Right lobe of liver (tissue), 6 donors: ENCODE measurements around the gene SLC25A44. TPM values are rescaled to one million over a fixed set of nuclear protein-coding genes. Genes with fewer than 3 reads are reported as not detected.

Experiments used
- ATAC-seq, 4 donors: fragments of 200-7000 bp; cut with Tn5 transposase; one replicate each; pipeline ENCODE4 v1.9.1; 2020; ENCODE audit warnings: mild to moderate bottlenecking in 4 of 4, moderate library complexity in 4 of 4
- DNase-seq, 3 donors: peaks; one replicate each; pipeline ENCODE4 v3.0.0-alpha.2; 2020
- H3K27ac ChIP-seq, 3 donors: fragments of 200-600 bp; one replicate each; pipeline ENCODE4 v1.8.0; 2022
- H3K27me3 ChIP-seq, 2 donors: fragments of 200-600 bp; one replicate each; pipeline ENCODE4 v1.8.0; 2022
- H3K36me3 ChIP-seq, 4 donors: fragments of 200-600 bp; sonication (generic) in 1 of 4; one replicate each; pipeline versions ENCODE4 v1.5.1 to v1.8.0; 2017 to 2022; ENCODE audit warnings: control low read depth in 1 of 4
- H3K4me1 ChIP-seq, 4 donors: fragments of 200-600 bp; sonication (generic) in 1 of 4; one replicate each; pipeline versions ENCODE4 v1.5.1 to v1.8.0; 2017 to 2022; ENCODE audit warnings: control low read depth in 1 of 4
- H3K4me3 ChIP-seq, 3 donors: fragments of 200-600 bp; one replicate each; pipeline ENCODE4 v1.8.0; 2022
- H3K9me3 ChIP-seq, 4 donors: fragments of 200-600 bp; sonication (generic) in 1 of 4; one replicate each; pipeline versions ENCODE4 v1.5.1 to v1.8.0; 2017 to 2022; ENCODE audit warnings: control low read depth in 1 of 4
- POLR2A ChIP-seq: fragments of 450-650 bp; IDR thresholded peaks from one replicate; pipeline ENCODE4 v1.6.1; 2017; ENCODE audit warnings: antibody characterized with exemption, mild to moderate bottlenecking
- WGBS: methylation state at CpG from one replicate; pipeline ENCODE4 v1.1.6; 2018; ENCODE audit warnings: low coverage, low lambda C conversion rate; ENCODE audit not compliant: insufficient coverage; ENCODE audit errors: missing lambda C conversion rate; 5-methylcytosine and 5-hydroxymethylcytosine counted together
- intact Hi-C, 2 donors: fragments of 100-400 bp; cut with DNase I; formaldehyde crosslinking; loops; one replicate each; pipeline versions ENCODE4 v1.11.2 to v1.14.1; 2022
- total RNA-seq, 6 experiments: library from RNA; depleted of rRNA in 2 of 6; stranded (reverse); fragments of >200 nt in 2 of 6; fragmentation: NEBNext Ultra II Directional in 3 of 6; extraction: Animal tissue kit (Norgen Biotek cat#: 25700) in 3 of 6; gene quantifications; one replicate each; pipeline versions ENCODE4 v1.1.0 to v1.2.4, GENCODE V29; 2016 to 2023
- TF ChIP-seq, protein P1 (sequence below), 4 donors: fragments of 200-600 bp in 3 of 4; fragments of 450-650 bp in 1 of 4; IDR thresholded peaks; one replicate each; pipeline versions ENCODE4 v1.5.1 to v1.8.0; 2016 to 2022; ENCODE audit warnings: antibody characterized with exemption in 4 of 4, mild to moderate bottlenecking in 2 of 4
- donor health status: DM: no; HTN: yes; CAD: no.
- donor health status: DM: no; HTN: no; CAD: no.
- donor health status: DM: no; HTN: no; CAD: no.
- donor health status: DM: no; HTN: yes; CAD: no.
- donor health status: DM: no; HTN: yes; CAD: no.

Gene SLC25A44
- total RNA-seq, 6 experiments from 2014 or later: 19.1 to 30.5 (median 20.0) TPM

DNA sequence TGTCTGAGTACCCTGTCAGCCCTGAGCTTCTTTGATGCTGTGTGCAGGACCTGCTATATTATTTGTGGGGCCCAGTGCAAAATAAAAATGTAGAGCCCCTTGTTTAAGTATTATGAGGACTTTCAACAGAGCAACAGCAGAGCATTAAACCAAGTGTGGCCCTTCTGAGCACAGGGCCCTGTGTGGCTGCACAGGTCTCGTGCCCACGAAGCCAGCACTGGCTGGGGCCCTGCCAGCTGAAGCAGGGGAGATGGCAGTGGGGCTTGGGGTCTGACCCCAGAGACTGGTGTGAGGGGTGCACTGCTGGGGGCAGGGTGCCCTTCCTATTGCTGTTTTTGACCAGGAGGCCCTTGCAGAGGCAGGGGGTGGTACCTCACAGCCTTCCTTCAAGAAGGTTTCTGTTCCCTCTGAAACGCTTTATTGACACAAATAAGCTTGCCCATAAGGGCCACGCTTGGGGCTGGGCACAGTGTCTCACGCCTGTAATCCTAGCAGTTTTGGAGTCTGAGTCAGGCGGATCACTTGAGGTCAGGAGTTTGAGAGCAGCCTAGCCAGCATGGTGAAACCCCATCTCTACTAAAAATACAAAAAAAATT lies 42.7 kb upstream of the SLC25A44 start:
- DNase-seq (no peak), ATAC-seq (peak in 3 of 4 donors; percentile 6 to 50 (median 31))
- 50% methylated on average over 2 of the region's 6 CpGs for WGBS
- TF ChIP-seq, protein P1, sequence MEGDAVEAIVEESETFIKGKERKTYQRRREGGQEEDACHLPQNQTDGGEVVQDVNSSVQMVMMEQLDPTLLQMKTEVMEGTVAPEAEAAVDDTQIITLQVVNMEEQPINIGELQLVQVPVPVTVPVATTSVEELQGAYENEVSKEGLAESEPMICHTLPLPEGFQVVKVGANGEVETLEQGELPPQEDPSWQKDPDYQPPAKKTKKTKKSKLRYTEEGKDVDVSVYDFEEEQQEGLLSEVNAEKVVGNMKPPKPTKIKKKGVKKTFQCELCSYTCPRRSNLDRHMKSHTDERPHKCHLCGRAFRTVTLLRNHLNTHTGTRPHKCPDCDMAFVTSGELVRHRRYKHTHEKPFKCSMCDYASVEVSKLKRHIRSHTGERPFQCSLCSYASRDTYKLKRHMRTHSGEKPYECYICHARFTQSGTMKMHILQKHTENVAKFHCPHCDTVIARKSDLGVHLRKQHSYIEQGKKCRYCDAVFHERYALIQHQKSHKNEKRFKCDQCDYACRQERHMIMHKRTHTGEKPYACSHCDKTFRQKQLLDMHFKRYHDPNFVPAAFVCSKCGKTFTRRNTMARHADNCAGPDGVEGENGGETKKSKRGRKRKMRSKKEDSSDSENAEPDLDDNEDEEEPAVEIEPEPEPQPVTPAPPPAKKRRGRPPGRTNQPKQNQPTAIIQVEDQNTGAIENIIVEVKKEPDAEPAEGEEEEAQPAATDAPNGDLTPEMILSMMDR (IDR thresholded peaks at IDR 0.05): no peak
- no peak for TF ChIP-seq POLR2A
- H3K27ac ChIP-seq: no peak overlapping the region
- no peaks in the 10 kb centered on the region for H3K9me3 ChIP-seq
- intact Hi-C loops: no loop called here
- H3K4me3 ChIP-seq: no peak overlapping the region
- H3K27me3 ChIP-seq: no peaks in the 10 kb centered on the region
- H3K4me1 ChIP-seq: peaks cover 0 to 10% (median 8%) of the 10 kb centered on the region in 4 donors
- no peaks in the 10 kb centered on the region for H3K36me3 ChIP-seq

DNA sequence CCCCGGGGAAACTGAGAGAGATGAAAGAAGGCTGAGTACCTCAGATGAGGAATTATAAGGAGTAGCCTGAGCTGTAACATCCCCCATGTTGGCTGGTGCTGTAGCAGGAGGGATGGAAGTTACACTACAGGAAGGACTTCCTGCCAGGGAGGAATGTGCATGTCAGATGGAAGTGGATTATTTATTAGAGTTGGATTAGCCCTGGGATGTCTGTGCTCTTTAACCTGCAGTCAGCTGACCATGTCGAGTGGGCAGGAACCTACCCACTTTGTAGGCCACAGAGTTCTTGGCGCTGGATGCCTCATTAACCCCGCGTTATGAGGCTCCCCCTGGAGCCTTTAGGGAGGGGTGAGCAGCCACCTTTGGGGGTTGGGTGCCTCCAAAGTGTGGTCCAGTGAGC lies 41.3 kb upstream of the SLC25A44 start:
- WGBS: 94% methylated on average over 2 of the region's 5 CpGs
- DNase-seq (no peak), ATAC-seq (no peak)
- no peaks in the 10 kb centered on the region for H3K4me1 ChIP-seq
- no peak overlapping the region for H3K27ac ChIP-seq
- intact Hi-C loops: no loop called here
- no peaks in the 10 kb centered on the region for H3K27me3 ChIP-seq
- no peaks in the 10 kb centered on the region for H3K36me3 ChIP-seq
- H3K9me3 ChIP-seq: no peaks in the 10 kb centered on the region
- no peak overlapping the region for H3K4me3 ChIP-seq
- TF ChIP-seq, protein P1 (IDR thresholded peaks at IDR 0.05): no peak
- TF ChIP-seq POLR2A: no peak

- no peak within 1 kb of the TSS for H3K4me3 ChIP-seq
- 89% methylated on average over 3 of the region's 10 CpGs for WGBS
- ATAC-seq (no peak), DNase-seq (no peak)
- H3K4me1 ChIP-seq: no peaks in the 10 kb centered on the region
- intact Hi-C loops: no loop called here
- TF ChIP-seq POLR2A: no peak
- TF ChIP-seq, protein P1 (IDR thresholded peaks at IDR 0.05): no peak
- H3K27ac ChIP-seq: peak within 1 kb of the TSS in 1 of 3 donors; percentile 38
- no peaks in the 10 kb centered on the region for H3K27me3 ChIP-seq
- H3K9me3 ChIP-seq: no peaks in the 10 kb centered on the region
- no peaks in the 10 kb centered on the region for H3K36me3 ChIP-seq
Measured at GRCh38 chr1:156153362-156153761, 40.5 kb upstream of the SLC25A44 start, which contains the start of gene SEMA4A. Gene SEMA4A (plus strand): TSS chr1:156153585. CDS start chr1:156154579, 994 bp downstream.

DNA sequence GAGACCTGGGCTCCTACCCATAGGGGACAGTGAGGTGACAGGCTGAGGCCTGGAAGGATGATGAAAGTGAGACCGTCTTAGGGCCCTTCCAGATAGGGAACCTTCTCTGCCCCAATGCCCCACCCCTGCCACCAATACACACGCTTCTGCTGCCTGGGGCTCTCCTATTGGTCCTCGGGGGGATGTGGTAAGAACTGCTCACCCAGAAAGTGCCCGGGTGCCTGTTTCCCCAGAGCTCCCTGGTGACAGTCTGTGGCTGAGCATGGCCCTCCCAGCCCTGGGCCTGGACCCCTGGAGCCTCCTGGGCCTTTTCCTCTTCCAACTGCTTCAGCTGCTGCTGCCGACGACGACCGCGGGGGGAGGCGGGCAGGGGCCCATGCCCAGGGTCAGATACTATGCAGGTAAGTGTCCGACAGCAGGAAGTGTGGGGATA lies 39.6 kb upstream of the SLC25A44 start:
- TF ChIP-seq POLR2A: no peak
- TF ChIP-seq, protein P1 (IDR thresholded peaks at IDR 0.05): no peak
- DNase-seq (peak in 1 of 3 donors; percentile 54), ATAC-seq (peak; percentile 55 to 69 (median 64))
- intact Hi-C loops: no loop called here
- Histone ChIP-seq H3K9me3 (no peaks in the 10 kb centered on the region), H3K36me3 (no peaks in the 10 kb centered on the region), H3K27me3 (no peaks in the 10 kb centered on the region), H3K4me1 (no peaks in the 10 kb centered on the region), H3K4me3 (no peak overlapping the region), H3K27ac (peak overlapping the region in 1 of 3 donors; percentile 38)
- WGBS: 58% methylated on average over 7 of the region's 11 CpGs
